GM19193 (cell line): Measurements from ENCODE around the gene NEFH.

Experiments used
- POLR2A ChIP-seq: IDR thresholded peaks from 4 replicates; pipeline ENCODE4 v1.6.1; 2011; ENCODE audit not compliant: insufficient read depth, insufficient read length; ENCODE audit errors: extremely low read depth

NEFH gene

DNA sequence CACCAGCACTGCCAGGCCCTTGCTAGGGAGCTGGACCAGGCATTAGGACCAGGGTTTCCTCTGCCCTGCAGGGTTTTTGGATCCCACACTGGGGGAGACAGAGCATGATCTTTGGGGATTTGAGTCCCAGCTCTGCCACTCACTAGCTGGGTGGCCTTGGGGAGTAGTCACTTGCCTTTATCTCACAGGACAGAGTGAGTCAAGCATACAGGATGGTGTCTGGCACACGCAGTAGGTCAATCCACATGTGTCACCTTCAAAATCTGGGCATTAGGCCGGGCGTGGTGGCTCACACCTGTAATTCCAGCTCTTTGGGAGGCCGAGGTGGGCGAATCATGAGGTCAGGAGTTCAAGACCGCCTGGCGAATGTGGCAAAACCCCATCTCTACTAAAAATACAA lies 2.7 kb downstream of the NEFH start:
- no peak for TF ChIP-seq POLR2A

DNA sequence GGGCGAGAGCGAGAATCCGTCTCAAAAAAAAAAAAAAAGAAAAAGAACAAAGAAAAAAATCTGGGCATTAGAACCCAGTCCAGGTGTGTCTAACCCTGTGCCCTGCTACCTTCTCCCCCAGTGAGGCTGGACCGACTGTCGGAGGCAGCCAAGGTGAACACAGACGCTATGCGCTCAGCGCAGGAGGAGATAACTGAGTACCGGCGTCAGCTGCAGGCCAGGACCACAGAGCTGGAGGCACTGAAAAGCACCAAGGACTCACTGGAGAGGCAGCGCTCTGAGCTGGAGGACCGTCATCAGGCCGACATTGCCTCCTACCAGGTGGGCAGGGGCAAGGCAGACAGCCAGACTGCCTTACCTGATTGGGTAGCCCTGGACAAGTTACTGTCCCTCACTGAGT lies 3.2 kb downstream of the NEFH start:
- TF ChIP-seq POLR2A = no peak

DNA sequence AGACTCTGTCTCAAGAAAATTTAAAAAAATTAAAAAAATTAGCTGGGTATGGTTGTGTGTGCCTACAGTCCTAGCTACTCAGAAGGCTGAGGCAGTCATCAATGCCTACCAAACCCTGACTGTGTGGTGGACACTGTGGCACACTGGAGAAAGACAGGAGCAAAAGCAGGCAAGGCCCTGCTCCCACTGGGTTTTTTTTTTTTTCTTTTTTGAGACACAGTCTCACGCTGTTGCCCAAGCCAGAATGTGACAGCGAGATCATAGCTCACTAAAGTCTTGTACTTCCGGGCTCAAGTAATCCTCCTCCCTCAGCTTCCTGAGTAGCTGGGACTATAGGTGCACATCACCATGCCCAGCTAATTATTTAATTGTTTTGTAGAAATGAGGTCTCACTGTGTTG lies 4.6 kb downstream of the NEFH start:
- no peak for TF ChIP-seq POLR2A

- no peak for TF ChIP-seq POLR2A
Observed at GRCh38 chr22:29485448-29485847, 5.4 kb downstream of the NEFH start.

DNA sequence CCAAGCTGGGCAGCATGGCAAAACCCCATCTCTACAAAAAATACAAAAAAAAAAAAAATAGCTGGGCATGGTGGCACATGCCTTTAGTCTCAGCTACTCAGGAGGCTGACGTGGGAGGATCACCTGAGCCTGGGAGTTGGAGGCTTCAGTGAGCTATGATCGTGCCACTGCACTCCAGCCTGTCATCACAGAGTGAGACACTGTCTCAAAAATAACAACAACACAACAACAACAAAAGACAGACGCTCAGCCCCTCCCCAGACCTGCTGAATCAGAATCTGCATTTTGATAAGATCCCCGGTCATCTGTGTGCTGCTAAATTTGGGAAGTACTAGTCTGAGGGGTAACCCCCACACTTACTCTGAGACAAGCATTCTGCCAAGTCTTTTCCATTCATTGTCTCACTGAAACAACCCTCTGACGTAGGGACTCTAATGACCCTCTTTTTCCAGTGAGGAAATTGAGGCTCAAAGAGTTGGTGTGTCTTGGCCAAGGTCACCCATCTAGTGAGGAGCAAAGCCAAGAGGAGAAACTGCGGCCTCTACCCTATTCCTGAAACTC lies 7.5 kb downstream of the NEFH start:
- no peak for TF ChIP-seq POLR2A

DNA sequence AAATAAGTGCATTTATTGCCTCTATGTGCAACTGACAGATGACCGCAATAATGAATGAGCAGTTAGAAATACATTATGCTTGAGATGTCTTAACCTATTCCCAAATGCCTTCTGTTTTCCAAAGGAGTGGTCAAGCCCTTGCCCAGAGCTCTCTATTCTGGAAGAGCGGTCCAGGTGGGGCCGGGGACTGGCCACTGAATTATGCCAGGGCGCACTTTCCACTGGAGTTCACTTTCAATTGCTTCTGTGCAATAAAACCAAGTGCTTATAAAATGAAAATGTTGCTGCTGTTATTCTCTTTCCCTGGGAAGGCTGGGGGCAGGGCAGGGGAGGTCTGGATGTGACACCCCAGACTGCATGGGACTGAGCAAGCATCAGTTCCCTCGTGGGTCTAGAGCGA lies 11.0 kb downstream of the NEFH start:
- no peak for TF ChIP-seq POLR2A

DNA sequence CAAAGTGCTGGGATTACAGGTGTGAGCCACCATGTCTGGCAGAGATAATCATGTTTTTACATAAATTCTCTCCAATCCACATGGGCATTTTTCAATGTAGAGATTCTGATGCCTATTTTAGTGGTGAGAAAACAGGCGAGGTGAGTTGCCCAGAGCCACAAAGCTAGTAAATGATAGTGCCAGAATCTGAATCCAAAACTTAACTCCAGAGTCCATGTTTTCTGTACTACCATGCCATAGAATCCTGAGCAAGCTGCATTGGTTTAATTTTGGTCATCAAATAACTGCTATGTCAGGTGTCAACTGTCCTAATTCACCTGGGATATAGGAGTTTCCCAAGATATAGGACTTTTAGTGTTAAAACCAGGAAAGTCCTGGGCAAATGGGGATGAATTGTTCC lies 13.6 kb downstream of the NEFH start:
- no peak for TF ChIP-seq POLR2A

DNA sequence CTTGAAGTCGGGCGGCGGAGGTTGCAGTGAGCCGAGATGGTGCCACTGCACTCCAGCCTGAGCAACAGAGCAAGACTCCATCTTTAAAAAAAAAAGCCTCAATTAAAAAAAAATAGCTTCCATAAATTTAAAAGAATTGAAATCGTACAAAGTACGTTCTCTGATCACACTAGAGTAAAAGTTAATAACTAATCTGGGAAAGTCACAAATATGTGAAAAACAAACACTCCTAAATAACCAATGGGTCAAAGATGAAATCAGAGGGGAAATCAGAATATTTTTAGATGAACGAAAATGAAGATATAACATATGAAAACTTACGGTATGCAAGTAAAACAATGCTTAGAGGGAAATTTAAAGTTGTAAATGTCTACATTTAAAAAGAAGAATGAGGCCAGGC lies 19.8 kb downstream of the NEFH start:
- no peak for TF ChIP-seq POLR2A

GRCh38 chr22:29503811-29504372 lies 23.9 kb downstream of the NEFH start:
- TF ChIP-seq POLR2A = no peak

GRCh38 chr22:29509298-29509697 lies 29.3 kb downstream of the NEFH start:
- TF ChIP-seq POLR2A = no peak

GRCh38 chr22:29509815-29510214 lies 29.8 kb downstream of the NEFH start:
- no peak for TF ChIP-seq POLR2A

GRCh38 chr22:29510542-29510941 lies 30.5 kb downstream of the NEFH start:
- TF ChIP-seq POLR2A = no peak

DNA sequence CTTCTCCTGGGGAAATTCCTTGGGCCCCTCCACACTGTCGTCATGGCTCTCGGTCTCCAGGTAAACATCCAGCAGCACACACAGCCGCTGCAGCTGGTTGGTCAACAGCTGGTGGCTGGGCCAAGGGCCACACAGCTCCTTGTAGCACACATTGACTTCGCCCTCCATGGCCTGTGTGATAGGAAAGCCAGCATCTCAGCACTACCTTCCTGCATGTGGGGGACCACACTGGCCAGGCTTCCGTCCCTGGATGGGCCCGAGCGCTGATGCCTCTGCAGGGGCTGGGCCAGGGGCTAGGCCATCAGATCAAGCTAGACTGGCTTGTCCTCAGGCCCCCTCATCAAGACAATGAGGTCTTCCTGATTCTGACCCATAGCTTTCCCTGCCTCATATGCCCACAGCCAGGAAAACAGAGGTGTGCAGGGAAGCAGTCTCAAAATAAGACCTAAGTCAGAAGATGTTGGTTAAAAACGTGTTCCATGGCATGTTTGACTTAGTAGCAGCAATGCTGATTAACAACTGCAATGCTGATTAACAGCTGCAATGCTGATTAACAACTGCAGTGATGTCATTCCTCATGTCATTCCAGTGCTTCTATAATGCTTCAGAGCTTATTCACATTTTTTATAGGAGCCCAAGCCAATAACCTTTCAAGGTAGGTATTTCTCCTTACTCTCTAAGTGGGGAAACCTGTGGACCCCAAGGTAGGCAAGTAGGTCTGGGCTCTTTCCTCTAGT lies 31.3 kb downstream of the NEFH start:
- TF ChIP-seq POLR2A = no peak

- TF ChIP-seq POLR2A = no peak
Observed at GRCh38 chr22:29512031-29512430, 32.0 kb downstream of the NEFH start.

DNA sequence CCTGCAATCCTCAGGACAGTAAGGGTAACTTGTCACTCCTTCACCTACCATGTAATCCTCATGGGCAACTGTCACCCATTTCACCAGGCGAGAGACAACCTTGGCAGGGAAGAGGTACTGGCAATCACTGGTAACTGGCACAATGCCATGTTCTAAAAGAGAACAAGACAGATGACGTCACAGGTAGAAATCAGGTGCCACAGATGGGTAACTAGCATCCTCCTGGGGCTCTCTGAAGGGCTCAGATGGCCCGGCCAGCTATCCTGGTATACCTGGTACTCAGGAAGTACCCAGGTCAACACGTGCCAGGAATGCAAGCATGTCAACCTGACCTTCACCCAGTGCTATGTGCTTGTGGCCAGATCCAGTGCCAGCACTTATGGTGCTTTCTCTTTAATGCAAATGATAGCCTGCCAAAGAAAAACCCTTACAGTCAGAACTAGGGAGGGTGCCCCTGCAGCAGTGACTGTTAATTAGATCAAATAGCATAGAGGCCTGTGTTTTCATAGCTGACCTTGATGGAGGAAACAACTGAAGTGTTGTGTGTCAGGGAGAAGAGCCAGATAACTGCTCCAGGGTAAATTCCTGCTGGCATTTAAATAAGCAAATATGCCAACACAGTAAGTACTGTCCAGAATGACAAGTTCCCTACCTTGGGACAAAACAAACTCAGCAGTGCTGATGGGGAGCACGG lies 37.3 kb downstream of the NEFH start:
- TF ChIP-seq POLR2A = no peak

GRCh38 chr22:29518427-29518826 lies 38.4 kb downstream of the NEFH start:
- no peak for TF ChIP-seq POLR2A
